Measurements from ENCODE around the gene NOD1.

DNA sequence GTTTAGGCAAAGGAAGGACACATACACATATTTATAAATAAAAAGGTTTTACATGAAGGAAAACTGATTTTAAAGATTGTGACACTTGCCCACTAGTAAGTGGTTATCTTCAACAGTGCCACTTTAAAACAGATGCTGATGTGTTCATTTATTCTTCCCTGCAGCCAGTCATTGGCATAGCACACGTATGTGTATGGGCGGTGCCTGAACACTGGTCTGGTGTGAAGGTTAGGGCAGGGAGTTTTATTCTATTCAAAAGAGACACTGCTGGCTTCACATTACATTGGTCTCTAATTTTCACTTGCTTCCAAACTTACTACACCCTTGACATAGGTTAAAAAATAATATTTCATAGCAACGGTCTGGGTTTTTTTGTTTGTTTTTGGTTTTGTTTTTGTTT lies 57.9 kb downstream of the NOD1 start:
- TF ChIP-seq, protein P1, sequence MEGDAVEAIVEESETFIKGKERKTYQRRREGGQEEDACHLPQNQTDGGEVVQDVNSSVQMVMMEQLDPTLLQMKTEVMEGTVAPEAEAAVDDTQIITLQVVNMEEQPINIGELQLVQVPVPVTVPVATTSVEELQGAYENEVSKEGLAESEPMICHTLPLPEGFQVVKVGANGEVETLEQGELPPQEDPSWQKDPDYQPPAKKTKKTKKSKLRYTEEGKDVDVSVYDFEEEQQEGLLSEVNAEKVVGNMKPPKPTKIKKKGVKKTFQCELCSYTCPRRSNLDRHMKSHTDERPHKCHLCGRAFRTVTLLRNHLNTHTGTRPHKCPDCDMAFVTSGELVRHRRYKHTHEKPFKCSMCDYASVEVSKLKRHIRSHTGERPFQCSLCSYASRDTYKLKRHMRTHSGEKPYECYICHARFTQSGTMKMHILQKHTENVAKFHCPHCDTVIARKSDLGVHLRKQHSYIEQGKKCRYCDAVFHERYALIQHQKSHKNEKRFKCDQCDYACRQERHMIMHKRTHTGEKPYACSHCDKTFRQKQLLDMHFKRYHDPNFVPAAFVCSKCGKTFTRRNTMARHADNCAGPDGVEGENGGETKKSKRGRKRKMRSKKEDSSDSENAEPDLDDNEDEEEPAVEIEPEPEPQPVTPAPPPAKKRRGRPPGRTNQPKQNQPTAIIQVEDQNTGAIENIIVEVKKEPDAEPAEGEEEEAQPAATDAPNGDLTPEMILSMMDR (IDR thresholded peaks at IDR 0.05): no peak
- TF ChIP-seq POLR2A (IDR thresholded peaks at IDR 0.05): no peak
